Transverse colon (tissue), 4 donors: ENCODE measurements around the gene GPR21.

ENCODE experiments used
- CTCF ChIP-seq, 5 experiments: fragments of 200-600 bp in 3 of 5; fragments of 450-650 bp in 2 of 5; sonication (generic) in 3 of 5; IDR thresholded peaks; 1 replicate in 2 of 5; 2 replicates in 3 of 5; pipeline ENCODE4 v1.5.1; 2016 to 2017; ENCODE audit warnings: antibody characterized with exemption in 5 of 5, inconsistent platforms in 3 of 5, mild to moderate bottlenecking in 2 of 5, moderate library complexity in 1 of 5
- EP300 ChIP-seq: sonication (generic); formaldehyde crosslinking; IDR thresholded peaks from one replicate; pipeline ENCODE4 v1.6.1; 2017; ENCODE audit warnings: antibody characterized with exemption, low read depth
- POLR2AphosphoS5 ChIP-seq, 3 donors: sonication (generic); formaldehyde crosslinking; IDR thresholded peaks; one replicate each; pipeline ENCODE4 v1.6.1; 2016; ENCODE audit warnings: antibody characterized with exemption in 3 of 3

- no peak for TF ChIP-seq CTCF (IDR thresholded peaks at IDR 0.05)
- no peak for TF ChIP-seq EP300
- TF ChIP-seq POLR2AphosphoS5 (IDR thresholded peaks at IDR 0.05), result no peak
These were observed 16.8 kb upstream of the GPR21 start for GRCh38 chr9:123016631-123017030.
